ENCODE measurements around the gene NGLY1. TPM values are rescaled to one million over a fixed set of nuclear protein-coding genes. Genes with fewer than 3 reads are reported as not detected.

NGLY1 gene, protein sequence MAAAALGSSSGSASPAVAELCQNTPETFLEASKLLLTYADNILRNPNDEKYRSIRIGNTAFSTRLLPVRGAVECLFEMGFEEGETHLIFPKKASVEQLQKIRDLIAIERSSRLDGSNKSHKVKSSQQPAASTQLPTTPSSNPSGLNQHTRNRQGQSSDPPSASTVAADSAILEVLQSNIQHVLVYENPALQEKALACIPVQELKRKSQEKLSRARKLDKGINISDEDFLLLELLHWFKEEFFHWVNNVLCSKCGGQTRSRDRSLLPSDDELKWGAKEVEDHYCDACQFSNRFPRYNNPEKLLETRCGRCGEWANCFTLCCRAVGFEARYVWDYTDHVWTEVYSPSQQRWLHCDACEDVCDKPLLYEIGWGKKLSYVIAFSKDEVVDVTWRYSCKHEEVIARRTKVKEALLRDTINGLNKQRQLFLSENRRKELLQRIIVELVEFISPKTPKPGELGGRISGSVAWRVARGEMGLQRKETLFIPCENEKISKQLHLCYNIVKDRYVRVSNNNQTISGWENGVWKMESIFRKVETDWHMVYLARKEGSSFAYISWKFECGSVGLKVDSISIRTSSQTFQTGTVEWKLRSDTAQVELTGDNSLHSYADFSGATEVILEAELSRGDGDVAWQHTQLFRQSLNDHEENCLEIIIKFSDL
- total RNA-seq (2014; rRNA removed; shearing (Covaris generic)) (19.3 and 28.9 TPM in 2 replicates), polyA plus RNA-seq (2016; fragmentation: Nextera tagmentation; extraction: Ambion mirVana) (29.2 and 30.4 TPM in 2 replicates)

- Histone ChIP-seq H4K20me1 (ENCODE audit: insufficient read depth) (no peaks in the 10 kb centered on the region), H3K9me2 (ENCODE audit: insufficient read depth) (no peaks in the 10 kb centered on the region), H3K4me2 (ENCODE audit: unreplicated experiment) (peak within 1 kb of the TSS; percentile 99), H3K79me2 (ENCODE audit: insufficient read depth) (peaks cover 41% of the 10 kb centered on the region), H3K9ac (peak within 1 kb of the TSS; percentile 83), H3K27ac (peak within 1 kb of the TSS; percentile 59), H3K36me3 (ENCODE audit: low read depth) (0 out of 2 replicates have a peak, but pooled peaks cover 3% of the 10 kb centered on the region), H3K9me3 (ENCODE audit: low read depth) (no peaks in the 10 kb centered on the region), H2AFZ (peak within 1 kb of the TSS; percentile 93), H3K4me3 (peak within 1 kb of the TSS; percentile 89), H3K4me1 (ENCODE audit: insufficient read depth) (peaks cover 8% of the 10 kb centered on the region), H3F3A (ENCODE audit: insufficient read depth) (no peaks in the 10 kb centered on the region), H3K27me3 (replicated peaks; ENCODE audit: insufficient read depth) (no peaks in the 10 kb centered on the region)
- TF ChIP-seq EZH2 (IDR thresholded peaks at IDR 0.05; ENCODE audit: insufficient read depth, poor library complexity, severe bottlenecking): no peak
- no peak for TF ChIP-seq EZH2phosphoT487 (IDR thresholded peaks at IDR 0.05; ENCODE audit: insufficient read depth, low read depth)
- in situ Hi-C loops (cut with MboI): no loop called here
- peak; percentile 94 for DNase-seq
- 0 to 1% methylated on average over 44 to 51 of the region's 72 CpGs for WGBS, 2 experiments (ENCODE audit: low coverage in 1 of 2, low lambda C conversion rate in 2 of 2, missing lambda C conversion rate in 2 of 2)
These were observed at the start of gene NGLY1 for GRCh38 chr3:25782938-25783660. Gene NGLY1 (minus strand): TSS chr3:25783443. CDS start chr3:25783390, 53 bp downstream.

DNA sequence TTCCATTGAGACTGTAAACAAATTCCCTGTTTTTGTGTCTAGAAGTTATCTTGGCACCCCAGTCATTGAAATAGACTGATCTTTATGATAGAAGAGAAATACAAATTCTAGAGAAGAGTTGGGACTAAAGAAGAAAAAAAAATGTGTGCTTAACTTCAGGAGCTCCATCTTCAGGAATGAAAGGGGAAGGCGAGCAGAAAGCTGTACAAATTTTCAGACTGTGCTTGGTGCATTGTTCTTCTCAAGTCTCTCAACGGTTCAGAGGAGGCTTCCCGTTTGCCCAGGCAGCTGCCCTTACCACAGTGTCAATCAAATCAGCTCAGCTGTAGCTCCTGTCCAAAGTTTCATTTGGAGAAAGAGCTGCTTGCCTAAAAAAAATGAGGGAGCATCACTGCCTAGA lies 48.3 kb upstream of the NGLY1 start:
- DNase-seq: peak; percentile 52
- Histone ChIP-seq H3K4me3 (no peak overlapping the region), H3K4me1 (ENCODE audit: insufficient read depth) (no peaks in the 10 kb centered on the region), H3K9me3 (ENCODE audit: low read depth) (no peaks in the 10 kb centered on the region), H3K9ac (no peak overlapping the region), H3K27me3 (replicated peaks; ENCODE audit: insufficient read depth) (no peaks in the 10 kb centered on the region), H3K4me2 (ENCODE audit: unreplicated experiment) (no peak overlapping the region), H3K36me3 (ENCODE audit: low read depth) (no peaks in the 10 kb centered on the region), H3K9me2 (ENCODE audit: insufficient read depth) (no peaks in the 10 kb centered on the region), H4K20me1 (ENCODE audit: insufficient read depth) (no peaks in the 10 kb centered on the region), H3K79me2 (ENCODE audit: insufficient read depth) (no peaks in the 10 kb centered on the region), H2AFZ (peak overlapping the region; percentile 59), H3F3A (ENCODE audit: insufficient read depth) (no peaks in the 10 kb centered on the region), H3K27ac (no peak overlapping the region)
- no peak for TF ChIP-seq EZH2 (IDR thresholded peaks at IDR 0.05; ENCODE audit: insufficient read depth, poor library complexity, severe bottlenecking)
- no peak for TF ChIP-seq EZH2phosphoT487 (IDR thresholded peaks at IDR 0.05; ENCODE audit: insufficient read depth, low read depth)
- in situ Hi-C loops (cut with MboI): no loop called here
- whole genome bisulfite sequencing, 2 experiments (ENCODE audit: low coverage in 1 of 2, low lambda C conversion rate in 2 of 2, missing lambda C conversion rate in 2 of 2): 14 to 18% methylated on average over 3 of the region's 3 CpGs

- Histone ChIP-seq H3K9ac (no peak overlapping the region), H3K9me3 (ENCODE audit: low read depth) (no peaks in the 10 kb centered on the region), H3F3A (ENCODE audit: insufficient read depth) (no peaks in the 10 kb centered on the region), H3K4me3 (no peak overlapping the region), H4K20me1 (ENCODE audit: insufficient read depth) (no peaks in the 10 kb centered on the region), H3K27me3 (replicated peaks; ENCODE audit: insufficient read depth) (no peaks in the 10 kb centered on the region), H3K27ac (no peak overlapping the region), H3K79me2 (ENCODE audit: insufficient read depth) (no peaks in the 10 kb centered on the region), H3K4me1 (ENCODE audit: insufficient read depth) (no peaks in the 10 kb centered on the region), H2AFZ (peak overlapping the region; percentile 59; the same call in 1 of the 2 replicates), H3K9me2 (ENCODE audit: insufficient read depth) (no peaks in the 10 kb centered on the region), H3K4me2 (ENCODE audit: unreplicated experiment) (no peak overlapping the region), H3K36me3 (ENCODE audit: low read depth) (no peaks in the 10 kb centered on the region)
- DNase-seq: no peak
- 33 to 35% methylated on average over 6 of the region's 6 CpGs for WGBS, 2 experiments (ENCODE audit: low coverage in 1 of 2, low lambda C conversion rate in 2 of 2, missing lambda C conversion rate in 2 of 2)
- no peak for TF ChIP-seq EZH2phosphoT487 (IDR thresholded peaks at IDR 0.05; ENCODE audit: insufficient read depth, low read depth)
- no peak for TF ChIP-seq EZH2 (IDR thresholded peaks at IDR 0.05; ENCODE audit: insufficient read depth, poor library complexity, severe bottlenecking)
- in situ Hi-C loops (cut with MboI): no loop called here
These were observed 47.4 kb upstream of the NGLY1 start for GRCh38 chr3:25830373-25831280.
